ENCODE results near the gene RSPH4A.
"Not testable (repeated sequence)": the region's sequence is repeated elsewhere in the genome, so short reads cannot be mapped to it uniquely, and the experiment has no call there.

RSPH4A gene

GRCh38 chr6:116629563-116629981, 13.3 kb downstream of the RSPH4A start:
- no peak for DNase-seq

GRCh38 chr6:116631379-116631990, 15.2 kb downstream of the RSPH4A start:
- peak; percentile 89 for DNase-seq

- DNase-seq = peak; percentile 35
Measured at GRCh38 chr6:116633685-116634084, 17.4 kb downstream of the RSPH4A start.

GRCh38 chr6:116648156-116648555, 31.9 kb downstream of the RSPH4A start:
- no peak for DNase-seq

- DNase-seq = no peak
Measured at GRCh38 chr6:116649129-116649528, 32.9 kb downstream of the RSPH4A start.

- no peak for DNase-seq
Measured at GRCh38 chr6:116651916-116652315, 35.6 kb downstream of the RSPH4A start.

- DNase-seq = no peak
Measured at GRCh38 chr6:116661594-116661993, 45.3 kb downstream of the RSPH4A start.

GRCh38 chr6:116662202-116662601, 45.9 kb downstream of the RSPH4A start:
- no peak for DNase-seq

GRCh38 chr6:116663308-116663707, 47.0 kb downstream of the RSPH4A start:
- DNase-seq = no peak

- DNase-seq = not testable (repeated sequence)
Measured at GRCh38 chr6:116664169-116664568, 47.9 kb downstream of the RSPH4A start.

- DNase-seq = no peak
Measured at GRCh38 chr6:116665464-116665863, 49.2 kb downstream of the RSPH4A start.

GRCh38 chr6:116666869-116667268, 50.6 kb downstream of the RSPH4A start:
- no peak for DNase-seq

- DNase-seq = no peak
Measured at GRCh38 chr6:116667623-116668022, 51.3 kb downstream of the RSPH4A start.

- no peak for DNase-seq
Measured at GRCh38 chr6:116672306-116672705, 56.0 kb downstream of the RSPH4A start.

- DNase-seq = no peak
Measured at GRCh38 chr6:116676021-116676420, 59.7 kb downstream of the RSPH4A start.

- DNase-seq = peak; percentile 98
Measured at GRCh38 chr6:116680880-116681672, 64.8 kb downstream of the RSPH4A start, which contains the start of gene KPNA5. Gene KPNA5, plus strand, starts transcription at chr6:116681211. Its CDS starts 124 bp downstream, at chr6:116681335.

- DNase-seq = peak; percentile 49
Measured at GRCh38 chr6:116682334-116682712, 66.0 kb downstream of the RSPH4A start.

Data from NCI-H774 (cell line).